Neuron (in vitro differentiated cells): ENCODE results near the gene ID3.

Source experiments
- H2AFZ ChIP-seq: one replicate; pipeline ENCODE4 v1.6.1; 2013; ENCODE audit warnings: low read depth, mild to moderate bottlenecking, inconsistent platforms, low read length, moderate library complexity
- H3K27me3 ChIP-seq: one replicate; pipeline ENCODE4 v1.6.1; 2013; ENCODE audit warnings: low read length; ENCODE audit not compliant: insufficient read depth
- H3K36me3 ChIP-seq: one replicate; pipeline ENCODE4 v1.6.1; 2013; ENCODE audit warnings: low read length; ENCODE audit not compliant: insufficient read depth
- H3K4me1 ChIP-seq: one replicate; pipeline ENCODE4 v1.6.1; 2013; ENCODE audit warnings: low read length; ENCODE audit not compliant: insufficient read depth
- H3K4me3 ChIP-seq: 2 replicates; pipeline ENCODE4 v1.5.1; 2013; ENCODE audit warnings: mild to moderate bottlenecking, low read length, moderate library complexity
- H3K9me3 ChIP-seq: one replicate; pipeline ENCODE4 v1.6.1; 2013; ENCODE audit warnings: low read length

ID3 gene

GRCh38 chr1:23578311-23578996, 19.2 kb upstream of the ID3 start:
- Histone ChIP-seq H3K36me3 (no peaks in the 10 kb centered on the region), H2AFZ (no peak overlapping the region), H3K4me1 (peaks cover 24% of the 10 kb centered on the region), H3K9me3 (no peaks in the 10 kb centered on the region), H3K27me3 (no peaks in the 10 kb centered on the region), H3K4me3 (no peak overlapping the region)

GRCh38 chr1:23577056-23578004, 18.0 kb upstream of the ID3 start:
- H3K27me3 ChIP-seq = no peaks in the 10 kb centered on the region
- no peaks in the 10 kb centered on the region for H3K9me3 ChIP-seq
- peaks cover 33% of the 10 kb centered on the region for H3K4me1 ChIP-seq
- H2AFZ ChIP-seq = no peak overlapping the region
- H3K4me3 ChIP-seq = no peak overlapping the region
- H3K36me3 ChIP-seq = no peaks in the 10 kb centered on the region

- Histone ChIP-seq H3K4me3 (no peak overlapping the region), H3K36me3 (no peaks in the 10 kb centered on the region), H3K27me3 (no peaks in the 10 kb centered on the region), H2AFZ (no peak overlapping the region), H3K9me3 (no peaks in the 10 kb centered on the region), H3K4me1 (peaks cover 32% of the 10 kb centered on the region)
Measured at GRCh38 chr1:23576338-23577055, 17.2 kb upstream of the ID3 start.

GRCh38 chr1:23575226-23575810, 16.0 kb upstream of the ID3 start:
- H3K27me3 ChIP-seq = no peaks in the 10 kb centered on the region

GRCh38 chr1:23574265-23574754, 15.0 kb upstream of the ID3 start:
- no peaks in the 10 kb centered on the region for H3K9me3 ChIP-seq
- no peaks in the 10 kb centered on the region for H3K36me3 ChIP-seq
- H2AFZ ChIP-seq = no peak overlapping the region
- H3K4me3 ChIP-seq = no peak overlapping the region
- H3K27me3 ChIP-seq = no peaks in the 10 kb centered on the region
- peaks cover 27% of the 10 kb centered on the region for H3K4me1 ChIP-seq

More at GRCh38 chr1:23575226-23575810, 16.0 kb upstream of the ID3 start:
- Histone ChIP-seq H2AFZ (no peak overlapping the region), H3K4me3 (no peak overlapping the region), H3K4me1 (peaks cover 22% of the 10 kb centered on the region), H3K36me3 (no peaks in the 10 kb centered on the region), H3K9me3 (no peaks in the 10 kb centered on the region)

- Histone ChIP-seq H3K9me3 (no peaks in the 10 kb centered on the region), H3K36me3 (no peaks in the 10 kb centered on the region), H3K4me3 (no peak overlapping the region), H3K27me3 (no peaks in the 10 kb centered on the region), H3K4me1 (peaks cover 34% of the 10 kb centered on the region), H2AFZ (no peak overlapping the region)
Measured at GRCh38 chr1:23573574-23574182, 14.4 kb upstream of the ID3 start.

GRCh38 chr1:23571465-23571864, 12.2 kb upstream of the ID3 start:
- no peaks in the 10 kb centered on the region for H3K27me3 ChIP-seq
- no peak overlapping the region for H3K4me3 ChIP-seq
- H3K9me3 ChIP-seq = no peaks in the 10 kb centered on the region

GRCh38 chr1:23570001-23570691, 10.8 kb upstream of the ID3 start:
- Histone ChIP-seq H2AFZ (no peak overlapping the region), H3K27me3 (no peaks in the 10 kb centered on the region), H3K4me1 (peaks cover 29% of the 10 kb centered on the region), H3K9me3 (no peaks in the 10 kb centered on the region), H3K36me3 (no peaks in the 10 kb centered on the region), H3K4me3 (no peak overlapping the region)

More at GRCh38 chr1:23571465-23571864, 12.2 kb upstream of the ID3 start:
- peaks cover 31% of the 10 kb centered on the region for H3K4me1 ChIP-seq
- no peaks in the 10 kb centered on the region for H3K36me3 ChIP-seq
- H2AFZ ChIP-seq = no peak overlapping the region

- peaks cover 29% of the 10 kb centered on the region for H3K4me1 ChIP-seq
- H3K27me3 ChIP-seq = no peaks in the 10 kb centered on the region
- no peaks in the 10 kb centered on the region for H3K36me3 ChIP-seq
- H3K4me3 ChIP-seq = peak overlapping the region; percentile 40
- peak overlapping the region; percentile 59 for H2AFZ ChIP-seq
- no peaks in the 10 kb centered on the region for H3K9me3 ChIP-seq
Measured at GRCh38 chr1:23568608-23569383, 9.5 kb upstream of the ID3 start.

- Histone ChIP-seq H3K4me3 (peak overlapping the region; percentile 40), H3K9me3 (no peaks in the 10 kb centered on the region), H3K27me3 (no peaks in the 10 kb centered on the region), H2AFZ (peak overlapping the region; percentile 59), H3K4me1 (peaks cover 26% of the 10 kb centered on the region), H3K36me3 (no peaks in the 10 kb centered on the region)
Measured at GRCh38 chr1:23567996-23568607, 8.8 kb upstream of the ID3 start.

- Histone ChIP-seq H2AFZ (peak overlapping the region; percentile 59), H3K4me3 (no peak overlapping the region), H3K4me1 (peaks cover 26% of the 10 kb centered on the region), H3K27me3 (no peaks in the 10 kb centered on the region), H3K36me3 (no peaks in the 10 kb centered on the region), H3K9me3 (no peaks in the 10 kb centered on the region)
Measured at GRCh38 chr1:23567629-23567995, 8.3 kb upstream of the ID3 start.
